ENCODE measurements around the gene PLTP. TPM values are rescaled to one million over a fixed set of nuclear protein-coding genes. Genes with fewer than 3 reads are reported as not detected.
A peak's percentile ranks its signal among the peaks of the same experiment; 100 is the strongest.

PLTP gene
- total and polyA plus RNA-seq, 2 experiments from 2014 or later, result 108 to 160 TPM

GRCh38 chr20:45893831-45894230, 18.1 kb downstream of the PLTP start:
- no peak for TF ChIP-seq POLR2AphosphoS5 (IDR thresholded peaks at IDR 0.05; ENCODE audit: low read depth)
- no peak for TF ChIP-seq EZH2 (IDR thresholded peaks at IDR 0.05; ENCODE audit: low read depth, unreplicated experiment)
- no peak for TF ChIP-seq EZH2phosphoT487 (IDR thresholded peaks at IDR 0.05; ENCODE audit: unreplicated experiment)
- no peak for TF ChIP-seq ZNF114 (CRISPR knock-in tag; IDR thresholded peaks at IDR 0.05)
- no peak overlapping the region for H3K27ac Mint-ChIP-seq

GRCh38 chr20:45892828-45893500, 19.0 kb downstream of the PLTP start:
- Mint-ChIP-seq H3K9me3 (peaks cover 3% of the 10 kb centered on the region; the same call in 1 of the 3 replicates), H3K36me3 (ENCODE audit: low read depth) (peaks cover 34% of the 10 kb centered on the region), H3K27me3 (ENCODE audit: insufficient read depth, low read depth, poor library complexity) (peaks cover 18% of the 10 kb centered on the region), H3K27ac (no peak overlapping the region), H3K4me3 (peak overlapping the region; percentile 88), H3K4me1 (peaks cover 14% of the 10 kb centered on the region; the same call in 2 of the 3 replicates)
- H4K20me1 ChIP-seq (replicated peaks; ENCODE audit: insufficient read depth), result no peaks in the 10 kb centered on the region
- H3F3A ChIP-seq (replicated peaks; ENCODE audit: low read depth), result 0 out of 2 replicates have a peak, but pooled peaks cover 6% of the 10 kb centered on the region
- H3K36me3 ChIP-seq (ENCODE audit: insufficient read depth), result no peaks in the 10 kb centered on the region
- no peak for DNase-seq (ENCODE audit: low spot score)
- no peak for ATAC-seq
- H3K4me2 ChIP-seq, result no peak overlapping the region
- no peaks in the 10 kb centered on the region for H3K9me2 ChIP-seq (ENCODE audit: insufficient read depth)
- 0 out of 2 replicates have a peak, but pooled peaks cover 5% of the 10 kb centered on the region for H3K79me2 ChIP-seq (replicated peaks; ENCODE audit: insufficient read depth)
- no peaks in the 10 kb centered on the region for H3K27me3 ChIP-seq (ENCODE audit: insufficient read depth)
- H3K4me3 ChIP-seq, result no peak overlapping the region
- H3K27ac ChIP-seq (ENCODE audit: low read depth), result no peak overlapping the region
- peaks cover 3% of the 10 kb centered on the region; the same call in 1 of the 2 replicates for H3K4me1 ChIP-seq (ENCODE audit: insufficient read depth)
- H2AFZ ChIP-seq, result no peak overlapping the region
- TF ChIP-seq ZNF114 (CRISPR knock-in tag; IDR thresholded peaks at IDR 0.05) (no peak), EZH2 (IDR thresholded peaks at IDR 0.05; ENCODE audit: low read depth, unreplicated experiment) (no peak), ETS1 (IDR thresholded peaks at IDR 0.05) (no peak), STAT1 (IDR thresholded peaks at IDR 0.05; ENCODE audit: unreplicated experiment) (no peak), POLR2AphosphoS5 (IDR thresholded peaks at IDR 0.05; ENCODE audit: low read depth) (no peak), NANOG (IDR thresholded peaks at IDR 0.05; ENCODE audit: borderline replicate concordance) (no peak), CTCF (conservative IDR thresholded peaks at IDR 0.05; ENCODE audit: low read depth in 2 of 2) (no peak), JUNB (IDR thresholded peaks at IDR 0.05; ENCODE audit: unreplicated experiment) (no peak), EZH2phosphoT487 (IDR thresholded peaks at IDR 0.05; ENCODE audit: unreplicated experiment) (no peak), REST (IDR thresholded peaks at IDR 0.05; ENCODE audit: unreplicated experiment) (no peak), CREB1 (CRISPR knock-in tag; IDR thresholded peaks at IDR 0.05; ENCODE audit: low read depth) (no peak)

More at GRCh38 chr20:45893831-45894230, 18.1 kb downstream of the PLTP start:
- Histone ChIP-seq H3K27ac (ENCODE audit: low read depth) (no peak overlapping the region), H4K20me1 (replicated peaks; ENCODE audit: insufficient read depth) (no peaks in the 10 kb centered on the region), H3K4me2 (no peak overlapping the region), H3K9me2 (ENCODE audit: insufficient read depth) (no peaks in the 10 kb centered on the region), H3K4me3 (no peak overlapping the region), H2AFZ (no peak overlapping the region), H3K36me3 (ENCODE audit: insufficient read depth) (no peaks in the 10 kb centered on the region), H3K79me2 (replicated peaks; ENCODE audit: insufficient read depth) (0 out of 2 replicates have a peak, but pooled peaks cover 5% of the 10 kb centered on the region), H3K27me3 (ENCODE audit: insufficient read depth) (no peaks in the 10 kb centered on the region), H3K4me1 (ENCODE audit: insufficient read depth) (peaks cover 3% of the 10 kb centered on the region; the same call in 1 of the 2 replicates), H3F3A (replicated peaks; ENCODE audit: low read depth) (0 out of 2 replicates have a peak, but pooled peaks cover 6% of the 10 kb centered on the region)
- ATAC-seq, result no peak
- Mint-ChIP-seq H3K4me3 (no peak overlapping the region), H3K4me1 (peaks cover 14% of the 10 kb centered on the region; the same call in 2 of the 3 replicates), H3K36me3 (ENCODE audit: low read depth) (peaks cover 42% of the 10 kb centered on the region), H3K9me3 (peaks cover 3% of the 10 kb centered on the region; the same call in 1 of the 3 replicates), H3K27me3 (ENCODE audit: insufficient read depth, low read depth, poor library complexity) (peaks cover 21% of the 10 kb centered on the region)
- no peak for DNase-seq (ENCODE audit: low spot score)
